Muscle of arm (tissue), 12 donors: ENCODE measurements around the gene CCDC51. TPM values are rescaled to one million over a fixed set of nuclear protein-coding genes. Genes with fewer than 3 reads are reported as not detected.

Source experiments
- DNase-seq: peaks from one replicate; pipeline ENCODE4 v3.0.0-alpha.2; 2013
- polyA plus RNA-seq, 12 donors: library from polyadenylated mRNA; unstranded; fragments of 120-200 nt; gene quantifications; one replicate each; pipeline ENCODE4 v1.2.1, GENCODE V29; 2013; ENCODE audit not compliant: insufficient read length in 12 of 12

Gene CCDC51
- polyA plus RNA-seq, 12 donors = 8.9 to 22.3 (median 11.0) TPM; not detected in 1

DNA sequence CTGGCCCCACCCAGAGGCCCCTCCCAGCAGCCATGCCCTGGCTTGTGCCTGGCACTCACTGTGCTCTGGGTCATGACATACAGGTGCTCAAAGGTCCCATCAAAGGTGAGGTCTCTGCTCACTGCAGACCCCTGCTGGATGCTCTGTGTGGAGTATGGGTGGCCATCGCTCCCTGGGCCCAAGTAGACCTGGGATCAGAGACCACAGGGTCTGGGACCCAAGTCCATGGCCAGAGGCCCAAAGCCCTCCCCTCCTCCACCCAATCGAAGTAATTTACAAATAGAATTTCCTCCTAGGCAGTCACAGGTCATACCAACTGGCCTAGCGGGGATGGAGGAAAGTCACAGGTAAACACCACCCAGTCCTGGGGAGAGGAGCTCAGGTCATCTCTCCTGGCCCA lies 17.6 kb downstream of the CCDC51 start:
- no peak for DNase-seq

DNA sequence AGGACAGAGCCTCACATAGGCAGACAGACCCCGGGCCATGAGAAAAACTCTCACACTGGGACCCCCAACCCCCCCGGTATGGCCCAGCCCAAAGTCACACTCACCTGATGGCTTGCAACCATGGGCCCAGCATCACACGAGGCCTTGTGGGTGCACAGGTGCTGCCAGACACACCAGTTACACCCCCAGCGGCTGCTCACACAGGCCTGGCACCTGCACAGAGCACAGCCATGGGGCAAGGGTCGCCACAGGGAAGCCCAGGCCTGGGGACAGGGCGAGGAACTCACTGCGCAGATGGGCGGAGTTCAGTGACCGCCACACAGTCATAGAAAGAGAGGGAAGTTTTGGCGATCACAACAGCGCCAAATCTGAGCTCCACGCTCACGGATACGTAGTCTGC lies 19.4 kb downstream of the CCDC51 start:
- no peak for DNase-seq

DNA sequence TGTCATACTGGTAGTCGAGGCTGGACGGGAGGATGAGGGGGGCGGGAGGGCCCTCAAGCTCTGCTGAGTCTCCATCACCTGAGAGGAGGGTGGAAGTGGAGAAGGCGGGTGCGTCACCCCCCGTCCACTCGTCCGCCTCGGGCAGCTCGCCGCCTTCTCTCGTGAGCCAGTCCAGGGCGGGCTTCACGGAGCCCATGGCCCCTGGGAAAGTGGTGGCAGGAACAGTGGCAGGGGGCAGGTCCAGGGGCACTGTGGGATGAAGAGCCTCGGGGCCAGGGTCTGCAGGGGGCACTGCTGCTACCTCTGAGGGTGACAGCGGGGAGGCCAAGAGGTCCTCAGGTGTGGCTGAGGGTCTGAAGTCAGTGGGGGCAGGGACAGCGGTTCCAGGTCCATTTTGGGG lies 20.3 kb downstream of the CCDC51 start:
- DNase-seq = no peak

GRCh38 chr3:48419149-48419548 lies 20.8 kb downstream of the CCDC51 start:
- DNase-seq = no peak

GRCh38 chr3:48418651-48419050 lies 21.3 kb downstream of the CCDC51 start:
- no peak for DNase-seq

GRCh38 chr3:48418140-48418539 lies 21.8 kb downstream of the CCDC51 start:
- no peak for DNase-seq

GRCh38 chr3:48417529-48418108 lies 22.3 kb downstream of the CCDC51 start:
- no peak for DNase-seq

GRCh38 chr3:48416546-48416945 lies 23.4 kb downstream of the CCDC51 start:
- DNase-seq = no peak

DNA sequence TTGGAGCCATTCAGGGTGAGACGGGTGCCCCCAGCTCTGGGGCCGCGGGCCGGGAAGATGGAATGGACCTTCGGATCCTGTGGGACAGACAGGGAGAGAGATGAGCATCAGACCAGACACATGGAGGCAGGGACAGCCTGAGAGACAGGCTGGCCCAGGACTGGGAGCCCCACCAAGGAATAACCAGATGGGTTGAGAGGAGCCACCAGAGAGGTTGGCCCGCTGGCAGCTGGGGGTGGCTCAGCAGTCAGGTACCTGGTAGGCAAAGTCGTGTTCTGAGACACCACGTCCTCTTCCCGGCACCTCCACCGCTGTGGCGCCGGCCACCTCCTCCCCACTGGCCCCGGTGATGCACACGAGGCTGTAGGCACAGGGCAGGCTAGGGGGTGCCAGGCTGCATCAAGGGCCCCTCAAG lies 23.8 kb downstream of the CCDC51 start:
- DNase-seq = no peak

GRCh38 chr3:48415251-48415953 lies 24.5 kb downstream of the CCDC51 start:
- DNase-seq = no peak

DNA sequence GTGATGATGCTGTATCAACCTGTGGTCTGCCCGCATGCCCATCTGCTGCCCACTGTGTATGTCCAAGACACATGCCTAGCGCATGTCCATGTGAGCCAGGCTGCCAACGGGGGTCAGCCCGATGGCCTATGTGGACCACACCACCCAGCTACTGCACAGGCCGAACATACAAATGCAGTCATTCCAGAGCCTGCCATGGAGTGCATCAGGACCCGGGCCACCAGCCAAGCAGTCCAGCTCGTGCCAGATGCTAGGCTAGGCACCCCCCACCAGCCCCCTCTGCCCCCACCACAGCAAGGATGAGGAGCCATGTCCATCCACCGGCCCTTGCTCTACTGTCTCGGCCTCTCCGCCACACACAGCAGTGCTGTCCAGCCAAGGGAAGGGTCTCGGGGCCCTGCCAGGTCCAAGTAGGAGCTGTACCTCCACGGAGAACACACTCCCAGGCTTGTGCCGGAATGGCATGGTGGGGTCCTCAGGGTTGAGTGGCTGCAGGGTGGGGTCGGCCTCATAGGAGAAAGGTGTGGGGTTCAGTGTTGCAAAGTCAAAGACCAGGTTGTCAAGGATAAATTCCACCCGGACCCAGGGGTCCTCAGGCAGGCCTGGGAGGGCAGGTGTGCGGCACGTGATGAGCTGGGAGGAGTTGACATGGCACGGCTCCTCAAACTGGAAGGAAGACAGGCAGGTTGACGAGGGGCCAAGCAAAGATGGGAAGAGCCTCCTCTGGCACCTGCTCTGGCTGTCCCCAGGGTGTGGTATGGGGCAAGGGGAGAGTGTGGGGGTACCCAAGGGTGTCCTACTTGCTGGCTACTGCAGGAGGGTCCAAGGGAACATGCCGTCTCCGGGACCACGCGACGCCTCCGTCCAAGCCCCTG lies 25.3 kb downstream of the CCDC51 start:
- DNase-seq = no peak

DNA sequence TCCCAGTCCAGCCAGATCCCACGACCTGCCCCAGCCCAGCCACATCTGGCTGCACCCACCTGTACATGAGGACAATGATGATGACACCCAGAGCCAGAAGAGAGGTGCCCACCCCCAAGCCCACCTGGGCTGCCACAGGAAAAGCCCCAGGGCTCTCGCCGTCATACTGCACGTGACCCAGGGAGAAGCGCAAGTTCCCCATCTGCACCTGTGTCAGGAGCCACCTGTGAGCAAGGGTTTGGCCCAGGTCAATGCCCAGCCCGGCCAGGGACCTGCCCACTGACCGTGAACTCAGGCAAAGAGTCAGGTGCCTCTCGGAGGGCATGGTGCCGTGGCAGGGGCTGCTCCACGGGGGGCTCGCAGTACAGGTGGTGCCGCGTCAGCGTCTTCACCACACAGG lies 26.3 kb downstream of the CCDC51 start:
- DNase-seq = no peak

DNA sequence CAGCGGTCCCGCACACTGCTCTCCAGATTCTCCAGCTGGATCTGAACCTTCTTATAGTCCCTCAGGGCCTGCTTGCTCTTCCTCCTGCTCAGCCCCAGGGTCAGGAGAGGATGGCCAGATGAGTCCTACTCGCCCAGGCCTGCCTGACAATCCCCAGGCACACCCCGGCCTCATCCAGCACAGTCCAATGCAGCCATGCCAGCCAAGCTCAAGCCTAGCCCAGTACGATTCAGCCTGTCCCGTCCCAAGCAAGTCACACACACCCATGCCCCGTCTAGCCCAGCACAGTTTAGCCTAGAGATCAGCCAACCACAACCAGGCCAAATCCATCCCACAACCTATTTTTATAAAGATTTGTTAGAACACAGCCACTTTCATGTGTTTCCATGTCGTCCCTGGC lies 26.8 kb downstream of the CCDC51 start:
- no peak for DNase-seq

DNA sequence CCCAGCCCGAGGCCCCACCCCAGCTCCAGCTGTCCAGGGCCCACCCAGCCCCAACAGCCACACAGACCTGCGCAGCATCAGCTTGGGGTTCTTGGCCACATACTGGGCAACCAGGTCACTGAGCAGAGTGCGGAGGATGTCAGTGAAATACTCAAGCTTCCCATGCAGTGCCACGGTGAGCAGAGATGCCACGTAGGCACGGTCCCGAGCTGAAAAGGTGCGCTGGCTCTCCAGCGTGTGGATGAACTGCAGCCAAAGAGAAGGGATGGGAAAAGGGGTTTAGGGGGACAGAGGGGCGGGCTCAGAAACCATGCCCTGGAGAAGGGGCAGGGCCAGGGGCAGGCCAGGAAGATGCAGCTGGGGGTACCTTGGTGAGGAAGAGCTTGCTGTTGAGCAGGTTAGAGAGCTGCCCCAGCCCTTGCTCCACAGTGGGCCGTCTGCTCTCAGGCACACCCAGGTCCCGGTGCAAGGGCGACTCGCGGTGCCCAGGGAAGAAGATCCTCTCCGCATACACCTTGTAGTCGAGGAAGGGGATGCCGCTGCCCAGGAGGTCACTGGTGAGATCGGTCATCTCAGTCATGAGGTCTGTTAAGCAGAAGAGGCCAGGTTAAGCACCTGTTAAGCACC lies 27.4 kb downstream of the CCDC51 start:
- DNase-seq = no peak

DNA sequence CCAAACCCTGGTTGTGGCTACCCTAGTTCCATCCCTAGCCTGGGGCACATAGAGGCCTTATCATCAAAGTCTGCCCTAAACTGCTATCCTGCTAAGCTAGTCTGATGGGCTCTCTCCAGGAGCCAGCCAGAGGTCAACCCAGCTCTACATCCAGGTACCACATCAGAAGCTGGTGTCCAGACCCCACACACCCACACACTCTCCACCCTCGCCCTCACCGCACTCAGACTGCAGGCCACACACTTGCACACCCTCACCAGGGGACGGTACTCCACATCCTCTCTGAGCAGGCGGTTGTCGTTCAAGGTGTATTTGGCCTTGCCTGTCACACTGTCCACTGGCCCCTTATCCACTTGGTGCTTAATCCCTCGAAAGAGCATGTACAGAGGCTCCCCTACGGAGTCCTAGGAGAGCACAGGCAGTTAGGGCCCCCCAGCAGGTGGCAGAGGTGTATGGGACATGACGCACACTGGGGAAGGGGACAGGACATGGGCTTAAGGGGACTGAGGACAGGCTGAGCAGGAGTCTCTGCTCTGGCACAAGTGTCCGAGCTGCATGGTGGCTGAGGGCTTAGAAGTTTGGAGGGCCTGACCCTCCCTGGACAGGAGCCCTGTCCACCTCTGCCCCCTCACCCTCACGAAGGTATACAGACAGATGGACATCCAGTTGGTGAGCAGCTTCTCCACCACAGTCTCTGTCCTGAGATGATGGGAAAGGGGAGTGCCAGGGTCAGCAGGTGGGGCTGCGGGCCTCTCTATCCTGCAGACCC lies 28.1 kb downstream of the CCDC51 start:
- DNase-seq = no peak

- DNase-seq = no peak
Observed at GRCh38 chr3:48411041-48411588, 28.8 kb downstream of the CCDC51 start.

- DNase-seq = no peak
Observed at GRCh38 chr3:48410205-48411040, 29.5 kb downstream of the CCDC51 start.

DNA sequence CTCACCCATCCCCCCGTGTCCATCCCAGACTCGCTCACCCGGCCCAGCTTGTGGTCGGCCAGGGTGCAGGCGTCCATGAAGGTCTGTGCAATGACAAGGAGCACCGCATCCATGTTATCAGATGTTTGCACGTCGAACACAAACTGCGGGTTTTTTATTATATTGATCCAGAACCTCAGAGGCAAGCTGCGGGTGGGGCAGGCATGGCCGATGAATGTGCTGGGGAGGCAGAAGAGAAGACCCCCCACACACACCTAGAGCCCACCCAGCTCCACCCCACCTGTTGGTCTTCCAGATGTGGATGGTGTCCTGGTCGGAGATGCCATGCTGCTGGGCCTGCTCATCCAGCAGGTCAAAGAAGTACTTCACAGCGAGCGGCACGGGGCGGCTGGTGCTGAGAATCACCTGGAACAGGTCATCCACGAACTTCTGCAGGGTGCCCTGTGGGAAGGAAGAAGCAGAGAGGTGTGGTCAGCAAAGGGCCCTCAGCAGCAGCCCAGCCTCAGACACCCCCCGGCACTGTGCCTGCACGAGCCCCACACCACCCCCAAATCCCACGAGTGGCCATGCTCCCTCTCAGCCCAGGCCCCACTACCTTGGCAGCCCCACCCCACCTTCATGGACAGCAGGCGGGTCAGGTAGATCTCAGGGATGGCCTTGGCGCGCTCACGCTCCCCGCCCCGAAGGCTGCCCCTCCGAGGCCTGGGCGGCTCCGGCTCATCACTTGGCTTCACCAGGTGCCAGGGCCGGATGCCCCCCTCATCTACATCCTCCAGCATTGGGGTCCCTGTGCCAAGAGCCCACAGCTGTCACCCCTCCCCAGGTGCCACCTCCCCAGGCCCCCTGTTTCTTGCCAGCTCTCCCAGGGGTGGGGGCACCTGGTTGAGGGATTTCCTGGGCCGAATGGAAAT lies 30.4 kb downstream of the CCDC51 start:
- DNase-seq = no peak

GRCh38 chr3:48408823-48409281 lies 31.1 kb downstream of the CCDC51 start:
- no peak for DNase-seq
